ENCODE measurements around the gene CPO.
"Not testable (repeated sequence)": the region's sequence is repeated elsewhere in the genome, so short reads cannot be mapped to it uniquely, and the experiment has no call there.

CPO gene, protein sequence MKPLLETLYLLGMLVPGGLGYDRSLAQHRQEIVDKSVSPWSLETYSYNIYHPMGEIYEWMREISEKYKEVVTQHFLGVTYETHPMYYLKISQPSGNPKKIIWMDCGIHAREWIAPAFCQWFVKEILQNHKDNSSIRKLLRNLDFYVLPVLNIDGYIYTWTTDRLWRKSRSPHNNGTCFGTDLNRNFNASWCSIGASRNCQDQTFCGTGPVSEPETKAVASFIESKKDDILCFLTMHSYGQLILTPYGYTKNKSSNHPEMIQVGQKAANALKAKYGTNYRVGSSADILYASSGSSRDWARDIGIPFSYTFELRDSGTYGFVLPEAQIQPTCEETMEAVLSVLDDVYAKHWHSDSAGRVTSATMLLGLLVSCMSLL

DNA sequence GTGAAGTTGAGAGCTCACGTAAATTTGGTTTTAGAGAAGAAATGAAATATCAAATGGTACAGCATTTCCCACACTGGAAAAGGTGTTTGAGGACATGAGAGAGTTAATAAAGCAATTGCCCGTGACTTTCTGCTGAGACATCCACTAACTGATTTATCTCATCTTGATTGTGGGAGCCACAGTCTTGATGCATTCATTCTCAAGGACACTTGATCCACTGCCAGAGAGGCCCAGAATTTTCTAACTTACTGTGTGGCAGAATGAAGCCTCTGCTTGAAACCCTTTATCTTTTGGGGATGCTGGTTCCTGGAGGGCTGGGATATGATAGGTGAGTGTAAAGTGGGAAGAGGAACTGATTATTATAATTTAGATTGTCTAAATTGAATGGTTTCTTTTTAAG, at the start of gene CPO:
Gene CPO (plus strand): TSS at position 179 of the 400 bp plus-strand sequence. CDS start 82 bp downstream, at position 261.
- DNase-seq (ENCODE audit: low spot score): no peak

DNA sequence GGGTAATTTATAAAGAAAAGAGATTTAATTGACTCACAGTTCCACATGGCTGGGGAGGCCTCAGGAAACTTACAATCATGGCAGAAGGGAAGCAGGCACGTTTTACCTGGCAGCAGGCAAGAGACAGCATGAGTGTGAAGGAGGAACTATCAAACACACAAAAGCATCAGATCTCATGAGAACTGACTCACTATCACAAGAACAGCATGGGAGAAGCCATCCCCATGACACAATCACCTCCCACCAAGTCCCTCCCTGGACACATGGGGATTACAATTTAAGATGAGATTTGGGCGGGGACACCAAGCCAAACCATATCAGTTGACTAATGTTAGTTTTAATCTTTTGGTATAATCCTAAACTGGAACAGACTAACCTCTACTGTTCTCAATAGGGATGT, 49.1 kb upstream of the CPO start:
- DNase-seq (ENCODE audit: low spot score): no peak

DNA sequence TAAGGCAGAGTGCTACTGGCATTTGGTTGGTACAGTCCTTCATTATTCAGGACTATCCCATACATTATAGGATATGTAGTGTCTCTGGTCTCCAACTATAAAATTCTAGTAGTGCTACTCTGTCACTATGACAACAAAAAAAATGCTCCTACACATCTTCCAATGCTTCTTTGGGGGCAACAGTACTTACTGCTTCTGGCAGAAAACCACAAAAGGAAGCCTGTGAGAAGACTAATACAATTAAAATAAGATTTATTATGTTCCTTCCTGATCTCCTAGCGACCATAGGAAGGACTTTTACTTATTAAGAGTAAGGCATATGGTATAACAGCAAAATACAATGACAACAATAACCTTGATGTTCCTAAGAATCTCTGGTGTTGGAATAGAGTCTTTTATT, 48.4 kb upstream of the CPO start:
- DNase-seq (ENCODE audit: low spot score): no peak

DNA sequence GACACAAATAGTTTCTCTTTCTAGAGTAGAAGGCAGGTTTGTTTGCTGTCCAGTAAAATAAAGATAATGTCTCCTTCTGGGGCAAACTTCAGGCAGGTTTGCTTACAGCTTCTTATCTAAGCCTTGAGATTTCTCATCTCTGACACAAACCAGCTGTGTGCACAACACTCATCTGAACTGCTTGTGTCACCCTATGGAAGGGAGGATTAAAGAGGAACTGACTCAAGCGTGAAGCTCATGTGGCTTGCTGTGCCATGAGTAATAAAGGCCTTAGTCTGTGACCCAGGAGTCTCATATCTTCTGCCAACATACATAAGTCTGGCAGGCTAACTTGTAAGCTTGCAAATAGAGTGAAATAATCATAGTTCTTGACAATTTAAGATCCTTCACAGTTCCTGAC, 24.2 kb upstream of the CPO start:
- DNase-seq (ENCODE audit: low spot score): no peak

DNA sequence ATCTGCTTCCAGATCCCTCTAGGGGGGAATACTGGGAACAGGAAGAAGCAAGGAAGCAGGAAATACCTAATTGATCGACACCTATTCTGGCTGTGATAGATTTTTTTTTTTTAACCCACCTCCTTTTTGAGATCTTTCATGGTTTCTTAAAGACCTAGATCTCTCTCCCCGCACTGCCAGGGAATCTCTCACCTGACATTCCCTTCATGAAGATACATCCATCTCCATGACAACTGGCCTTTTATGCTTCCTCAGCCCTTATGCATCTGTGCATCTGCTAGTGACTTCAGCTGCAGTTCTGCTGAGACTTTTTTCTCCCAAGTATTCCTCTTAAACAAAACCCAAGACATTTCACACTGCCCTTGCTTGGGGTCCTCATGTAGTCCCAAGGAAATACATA, 21.1 kb upstream of the CPO start:
- DNase-seq (ENCODE audit: low spot score): no peak

DNA sequence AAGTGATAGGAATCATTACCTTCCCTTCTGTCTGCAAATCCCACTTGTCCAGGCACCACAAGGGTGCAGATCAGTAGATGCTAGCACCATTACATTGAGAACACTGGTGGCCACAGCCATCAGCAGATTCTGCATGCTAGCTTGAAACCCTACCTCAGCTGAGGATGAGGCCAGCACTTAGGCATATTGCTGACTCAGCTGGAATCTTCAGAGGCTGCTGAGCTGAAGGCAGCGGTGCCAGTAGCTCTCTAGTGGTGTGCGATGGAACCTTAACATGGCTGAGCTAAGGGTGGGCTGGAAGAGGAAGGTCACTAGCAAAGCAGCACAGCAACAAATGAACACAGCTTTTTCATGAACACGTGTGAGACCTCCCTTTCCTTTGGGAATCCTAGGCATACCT, 19.0 kb upstream of the CPO start:
- no peak for DNase-seq (ENCODE audit: low spot score)

DNA sequence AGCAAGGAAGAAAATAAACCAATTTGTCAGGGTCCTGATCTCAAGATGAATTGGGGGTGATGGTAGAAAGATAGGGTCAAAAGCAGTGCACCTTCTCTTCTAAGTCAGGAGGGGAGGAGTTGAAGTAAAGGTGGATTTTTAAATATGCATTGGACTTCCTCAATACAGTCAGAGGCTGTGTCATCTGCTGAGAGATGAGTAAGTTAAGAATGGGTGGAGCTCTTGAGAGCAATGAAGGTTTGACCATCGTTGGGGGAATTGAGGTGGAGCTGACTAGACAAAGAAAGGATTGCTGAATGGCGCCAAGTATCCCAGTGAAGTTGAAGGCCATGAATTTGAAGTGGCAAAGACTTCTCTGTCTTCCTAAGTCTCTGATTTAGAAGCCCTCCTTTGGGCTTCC, 18.4 kb upstream of the CPO start:
- no peak for DNase-seq (ENCODE audit: low spot score)

DNA sequence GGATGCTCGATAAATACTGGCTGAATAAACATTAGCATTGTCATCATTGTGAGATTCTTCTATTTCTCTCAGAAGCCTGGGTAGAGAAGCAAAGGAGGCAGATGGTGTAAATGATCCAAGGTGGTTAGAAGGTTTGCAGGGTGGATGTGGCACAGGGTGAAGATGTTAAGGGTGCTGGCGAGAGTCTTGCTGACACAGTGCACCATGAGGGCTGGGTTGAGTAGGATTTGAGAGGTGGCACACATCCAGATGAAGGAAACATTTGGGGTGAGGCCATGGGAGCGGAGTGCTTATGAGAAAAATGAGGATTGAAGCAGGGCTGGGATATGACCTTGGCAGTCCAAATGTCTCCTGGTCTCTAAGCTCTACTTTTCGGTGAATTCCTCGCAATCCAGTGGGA, 17.8 kb upstream of the CPO start:
- DNase-seq (ENCODE audit: low spot score): no peak

DNA sequence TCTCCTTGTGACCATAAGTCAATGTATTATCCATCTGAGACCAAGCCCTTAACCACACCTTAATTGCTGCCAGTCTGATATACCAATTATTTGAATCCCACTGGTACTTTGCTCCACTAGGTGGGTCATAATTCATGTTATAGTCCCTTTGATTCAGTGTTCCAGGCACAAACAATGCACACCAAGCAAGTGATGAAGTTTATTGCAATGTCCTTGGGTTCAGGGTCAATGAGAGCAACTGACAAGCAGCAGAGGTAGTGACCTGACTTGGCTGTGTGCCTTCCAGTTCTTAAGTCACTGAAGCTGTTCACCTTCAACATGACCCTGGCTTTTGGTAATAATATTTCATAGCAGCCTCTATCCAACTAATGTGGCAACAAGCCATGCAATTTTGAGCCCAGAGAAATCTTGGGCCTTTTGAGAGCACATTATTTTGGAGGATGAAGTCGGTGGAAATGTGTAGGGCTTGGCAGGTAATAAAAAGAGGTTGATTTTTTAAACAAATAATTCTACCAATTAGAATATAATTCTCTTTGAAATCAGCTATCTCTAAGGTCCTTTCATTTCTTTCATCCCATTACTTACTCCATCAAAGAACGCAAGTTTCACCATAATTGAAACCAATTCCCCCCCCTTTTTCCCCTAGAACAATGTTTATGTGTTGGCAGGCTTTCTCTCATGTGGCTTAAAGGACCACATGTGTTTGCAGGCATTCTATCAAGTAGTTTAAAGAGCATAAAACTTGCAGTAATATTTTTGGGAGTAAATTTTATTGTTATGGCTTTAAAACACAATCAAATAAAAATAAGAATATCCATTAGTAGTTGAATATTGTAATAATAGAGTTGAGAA, 3.1 kb upstream of the CPO start:
- no peak for DNase-seq (ENCODE audit: low spot score)

DNA sequence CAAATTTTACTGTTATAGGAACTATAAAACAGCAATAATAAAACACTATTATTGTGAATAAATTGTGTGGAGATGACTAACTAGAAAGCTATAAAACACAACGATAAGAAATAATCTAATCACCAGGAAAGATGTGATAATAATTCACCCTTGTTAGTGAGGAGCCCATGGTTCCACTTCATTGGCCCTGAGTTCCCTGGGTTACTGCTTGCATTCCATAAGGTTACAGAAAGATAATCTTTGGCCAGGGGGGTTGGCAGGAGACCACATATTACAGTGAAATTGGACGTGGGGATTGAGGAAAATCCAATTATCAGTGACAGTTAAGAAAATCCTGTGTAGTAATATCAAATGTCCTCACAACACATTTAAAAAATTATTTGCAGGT, 2.5 kb upstream of the CPO start:
- DNase-seq (ENCODE audit: low spot score): no peak

DNA sequence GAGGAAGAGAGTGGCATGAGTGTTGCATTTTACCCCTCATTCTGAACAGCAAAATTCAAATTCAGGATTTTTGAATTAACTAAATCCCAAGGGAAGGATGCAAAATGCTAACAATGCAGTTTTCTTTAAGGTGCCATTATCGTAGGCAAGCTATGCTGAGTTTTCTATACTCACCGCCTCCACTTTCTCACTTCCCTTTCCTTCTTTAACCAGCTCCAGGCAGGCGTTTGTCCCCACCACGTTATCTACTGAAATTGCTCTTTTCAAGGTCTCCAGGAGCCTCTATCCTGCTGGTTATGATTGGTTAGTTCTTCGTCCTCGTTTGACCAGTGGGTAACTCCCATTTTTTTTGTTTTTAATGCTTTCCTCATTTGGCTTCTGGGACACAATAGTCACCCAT, 1.8 kb upstream of the CPO start:
- DNase-seq (ENCODE audit: low spot score): no peak

DNA sequence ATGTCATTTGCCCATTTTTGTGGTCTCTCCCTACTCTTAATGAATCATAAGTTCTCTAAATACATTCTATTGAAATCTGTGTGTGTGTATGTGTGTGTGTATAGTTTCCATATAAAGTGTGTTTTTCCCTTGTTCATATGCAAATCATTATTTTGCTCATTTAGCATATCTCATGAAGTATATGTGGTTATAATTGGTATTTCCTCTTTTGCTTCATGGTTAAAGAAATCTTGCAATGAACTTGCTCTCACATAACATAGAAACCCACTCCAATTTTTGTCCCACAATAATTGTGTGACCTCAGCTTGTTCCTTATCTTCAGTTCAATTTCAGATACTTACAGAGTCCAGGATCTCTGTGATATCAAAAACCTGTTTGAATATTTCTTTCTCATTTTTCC, 1.2 kb downstream of the CPO start:
- no peak for DNase-seq (ENCODE audit: low spot score)

DNA sequence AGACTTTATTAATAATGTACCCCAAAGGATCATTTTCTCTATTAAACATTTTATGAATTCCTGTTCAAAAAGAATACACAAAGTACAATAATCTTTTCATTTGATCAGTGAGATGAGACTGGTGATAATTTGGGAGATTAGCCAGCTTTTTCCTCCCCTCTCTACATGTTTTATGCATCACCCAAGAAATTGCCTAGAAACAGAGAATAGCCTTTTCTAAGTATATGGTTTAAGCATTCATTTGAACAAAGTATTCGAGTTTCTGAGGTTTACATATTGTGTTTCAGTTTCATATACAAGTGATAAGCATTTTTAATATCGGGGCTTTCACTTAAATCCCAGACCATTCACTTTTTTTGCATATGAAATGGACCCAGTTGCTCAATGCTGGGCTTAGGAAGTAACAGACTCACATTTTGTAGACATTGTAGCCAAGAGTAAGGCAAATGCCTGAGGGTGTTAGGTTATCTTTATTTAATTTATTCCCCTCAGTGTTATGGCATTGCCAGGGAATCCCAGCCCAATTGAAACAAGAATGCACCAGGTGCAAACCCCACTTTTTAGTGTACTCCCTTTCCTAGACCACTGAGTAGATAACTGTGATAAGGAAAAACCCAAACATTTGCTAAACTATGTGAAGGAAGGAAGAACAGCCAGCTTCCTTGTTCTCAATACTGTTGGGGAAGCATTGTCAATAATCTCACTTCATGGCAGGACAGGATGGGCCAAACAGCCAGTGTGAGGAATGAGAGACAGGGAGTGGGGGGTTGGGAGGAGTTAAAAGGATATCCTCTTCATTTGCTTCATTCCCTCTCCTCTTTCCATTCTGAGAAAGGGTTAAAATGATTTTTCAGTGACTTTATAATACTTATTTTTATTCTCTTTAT, 3.5 kb downstream of the CPO start:
- no peak for DNase-seq (ENCODE audit: low spot score)

DNA sequence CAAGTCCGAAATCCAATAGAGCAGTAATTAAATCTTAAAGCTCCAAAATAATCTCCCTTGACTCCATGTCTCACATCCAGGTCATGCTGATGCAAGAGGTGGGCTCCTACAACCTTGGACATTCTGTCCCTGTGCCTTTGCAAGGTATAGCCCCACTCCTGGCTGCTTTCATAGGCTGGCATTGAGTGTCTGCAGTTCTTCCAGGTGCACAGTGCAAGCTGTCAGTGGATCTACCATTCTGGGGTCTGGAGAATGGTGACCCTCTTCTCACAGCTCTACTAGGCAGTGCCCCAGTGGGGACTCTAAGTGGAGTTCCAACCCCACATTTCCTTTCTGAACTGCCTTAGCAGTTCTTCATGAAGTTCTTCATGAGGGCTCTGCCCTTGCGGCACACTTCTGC, 14.1 kb downstream of the CPO start:
- DNase-seq (ENCODE audit: low spot score): not testable (repeated sequence)

DNA sequence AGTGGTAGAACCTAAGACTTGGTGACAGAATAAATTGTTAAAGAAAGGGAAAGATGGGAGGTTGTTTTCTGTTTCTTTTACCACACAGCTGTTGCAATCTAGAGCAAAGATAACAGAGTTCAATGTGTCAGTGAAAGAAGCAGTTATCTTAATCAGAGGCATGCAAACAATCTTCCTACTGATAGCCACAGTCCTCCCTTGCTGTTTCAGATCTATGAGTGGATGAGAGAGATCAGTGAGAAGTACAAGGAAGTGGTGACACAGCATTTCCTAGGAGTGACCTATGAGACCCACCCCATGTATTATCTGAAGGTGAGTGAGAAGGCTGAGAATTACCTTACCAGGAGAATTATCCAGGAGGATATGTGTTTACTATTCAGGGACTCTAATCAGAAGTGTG, 15.9 kb downstream of the CPO start:
- no peak for DNase-seq (ENCODE audit: low spot score)

DNA sequence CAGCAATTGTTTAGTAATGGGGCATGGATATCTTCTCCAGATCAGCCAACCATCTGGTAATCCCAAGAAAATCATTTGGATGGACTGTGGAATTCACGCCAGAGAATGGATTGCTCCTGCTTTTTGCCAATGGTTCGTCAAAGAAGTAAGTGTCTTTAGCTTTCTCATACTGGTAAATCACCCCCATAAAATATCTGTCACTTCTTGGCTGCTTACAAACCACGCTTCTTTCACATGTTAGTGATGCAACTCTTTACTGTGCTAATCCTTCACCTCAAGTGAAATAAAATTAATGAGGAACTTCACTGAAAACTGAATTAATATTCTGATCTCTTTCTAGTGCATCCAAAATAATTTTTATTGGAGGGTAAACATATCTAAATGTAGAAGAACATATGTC, 18.9 kb downstream of the CPO start:
- DNase-seq (ENCODE audit: low spot score): no peak

DNA sequence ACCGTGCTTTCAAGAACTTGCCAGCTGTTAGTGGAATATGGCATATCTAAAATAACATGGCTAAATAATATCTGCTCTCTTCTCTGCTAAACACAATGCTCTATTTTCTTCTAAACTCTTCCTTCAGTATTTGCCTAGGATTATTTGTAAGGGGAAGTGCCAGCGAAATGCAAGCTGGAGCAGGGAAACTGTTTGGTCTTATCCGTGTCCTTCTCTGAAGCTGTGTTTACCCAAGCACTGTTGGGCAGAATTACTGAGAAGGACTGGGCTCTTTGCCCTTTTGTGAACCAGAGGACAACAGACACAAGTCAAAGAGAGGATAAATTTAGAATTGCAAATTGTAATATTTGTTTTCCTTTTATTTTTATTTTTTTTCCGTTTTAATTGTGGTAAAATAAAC, 23.6 kb downstream of the CPO start:
- DNase-seq (ENCODE audit: low spot score): no peak

DNA sequence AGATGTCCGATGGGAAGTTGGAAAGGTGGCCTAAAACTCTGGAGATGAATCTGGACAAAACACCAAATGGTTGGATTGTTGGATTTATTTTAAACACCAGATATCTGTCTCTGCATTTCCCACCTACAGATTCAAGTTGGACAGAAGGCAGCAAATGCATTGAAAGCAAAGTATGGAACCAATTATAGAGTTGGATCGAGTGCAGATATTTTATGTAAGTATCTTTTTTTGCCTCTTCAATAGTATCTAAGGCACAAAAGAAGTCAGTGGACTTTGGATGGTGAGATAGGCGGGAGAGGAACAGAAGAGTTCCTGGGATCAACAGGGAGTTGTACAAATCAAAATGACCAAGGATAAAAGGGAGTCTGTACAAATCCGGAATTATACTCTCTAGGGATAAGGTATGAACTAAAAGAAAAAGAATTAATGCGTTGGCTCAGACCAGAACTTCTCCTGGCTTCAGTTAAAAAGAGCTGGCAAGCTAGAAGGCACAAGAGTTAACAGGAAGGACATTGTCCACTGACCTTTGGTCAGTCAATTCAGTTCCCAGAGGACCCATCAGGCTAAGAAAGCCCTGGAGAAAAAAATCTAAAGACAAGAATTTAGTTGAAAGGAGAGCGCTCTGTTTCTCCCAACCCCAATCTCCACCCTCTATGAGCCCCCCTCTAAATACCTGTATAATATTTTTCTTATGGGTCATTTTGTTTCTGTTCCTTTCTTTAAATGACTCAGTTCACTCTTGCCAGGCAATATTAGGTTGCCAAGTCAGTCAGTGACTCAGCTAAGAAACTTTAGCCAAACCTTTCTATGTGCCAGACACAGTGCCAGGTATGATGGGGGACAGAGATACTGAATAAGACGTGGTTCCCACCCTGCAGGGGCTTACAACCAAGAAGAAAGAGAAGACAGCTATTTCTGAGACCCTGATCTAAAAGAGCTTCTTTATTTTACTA, 29.1 kb downstream of the CPO start:
- no peak for DNase-seq (ENCODE audit: low spot score)

DNA sequence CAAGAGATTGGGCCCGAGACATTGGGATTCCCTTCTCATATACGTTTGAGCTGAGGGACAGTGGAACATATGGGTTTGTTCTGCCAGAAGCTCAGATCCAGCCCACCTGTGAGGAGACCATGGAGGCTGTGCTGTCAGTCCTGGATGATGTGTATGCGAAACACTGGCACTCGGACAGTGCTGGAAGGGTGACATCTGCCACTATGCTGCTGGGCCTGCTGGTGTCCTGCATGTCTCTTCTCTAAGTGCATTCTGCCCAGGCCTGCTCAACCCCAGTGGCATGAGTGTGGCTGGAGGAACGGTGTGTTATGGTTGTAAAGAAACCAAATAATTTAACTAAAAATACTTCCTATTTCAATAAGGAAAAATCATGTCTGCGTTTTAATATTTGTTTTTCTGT, 29.9 kb downstream of the CPO start:
- no peak for DNase-seq (ENCODE audit: low spot score)

DNA sequence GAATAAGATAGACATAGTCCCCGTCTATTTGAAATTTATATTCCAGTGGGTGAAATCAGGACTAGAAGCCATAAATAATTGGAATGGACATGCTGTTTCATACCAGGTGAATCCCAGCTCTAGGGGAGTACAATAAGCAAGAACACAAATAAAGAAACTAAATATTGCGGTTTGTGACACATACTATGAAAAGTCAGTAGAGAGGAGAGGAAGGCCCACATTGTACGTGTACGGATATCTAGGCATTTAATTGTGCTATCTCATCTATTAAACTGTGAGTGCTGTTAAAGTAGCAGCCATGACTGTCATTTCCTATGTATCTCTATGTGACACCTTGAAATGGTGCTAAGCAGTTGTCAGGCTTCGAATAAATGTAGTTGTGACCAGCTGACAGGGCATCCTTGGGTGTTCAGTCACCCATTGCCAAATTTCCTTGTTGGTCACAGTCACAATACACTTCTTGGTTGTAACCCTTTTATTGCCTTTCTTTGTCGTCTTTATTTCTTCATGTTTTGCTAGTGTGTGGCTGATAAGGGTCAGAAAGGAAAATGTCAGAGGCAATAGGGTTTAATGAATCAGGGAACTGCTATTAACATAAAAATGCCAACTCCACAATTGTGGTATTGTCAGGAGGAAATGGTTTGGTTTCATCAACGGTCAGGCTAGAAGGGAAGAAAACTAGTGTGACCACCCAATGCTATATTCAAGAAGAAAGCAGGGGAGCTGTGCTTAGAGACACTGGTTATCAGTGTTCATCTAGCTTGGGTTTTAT, 31.5 kb downstream of the CPO start:
- DNase-seq (ENCODE audit: low spot score): no peak

DNA sequence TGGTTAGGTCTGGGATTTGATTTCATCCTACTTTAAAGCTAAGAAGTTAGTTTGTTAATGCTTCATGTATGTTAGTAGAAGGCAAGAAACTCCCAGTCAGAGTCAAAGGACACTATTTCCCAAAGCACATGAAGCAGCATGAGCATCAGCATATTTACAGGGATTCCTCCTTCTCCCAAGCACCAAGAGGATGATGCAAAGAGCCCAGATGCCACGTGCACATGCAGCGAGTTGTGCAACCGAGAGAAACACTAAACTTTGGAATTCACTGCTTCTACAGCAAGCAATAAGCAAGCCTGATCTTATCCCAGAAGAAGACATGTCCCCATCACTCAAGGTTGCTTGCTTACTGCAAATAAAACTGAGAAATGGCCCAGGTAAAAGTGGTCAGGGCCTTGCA, 32.5 kb downstream of the CPO start:
- DNase-seq (ENCODE audit: low spot score): no peak

Data from CD4-positive, alpha-beta T cell treated with Interleukin-6 at 100 ng/mL for 8 hours (primary cell).